Panc1 (cell line): ENCODE results near the gene CYP21A2.

Experiments
- CTCF ChIP-seq: fragments of 450-650 bp; IDR thresholded peaks from 2 replicates; pipeline ENCODE4 v1.5.1; 2017; ENCODE audit warnings: mild to moderate bottlenecking
- TCF7L2 ChIP-seq: IDR thresholded peaks from 2 replicates; pipeline ENCODE4 v1.6.1; 2011; ENCODE audit warnings: mild to moderate bottlenecking, low read depth, low read length, inconsistent platforms
- TF ChIP-seq, protein P1 (sequence below), 2 experiments: IDR thresholded peaks; 2 replicates each; pipeline ENCODE4 v1.6.1; 2011 to 2012; ENCODE audit warnings: low read depth in 2 of 2, control low read depth in 1 of 2, low read length in 1 of 2, mild to moderate bottlenecking in 1 of 2, moderate library complexity in 1 of 2; ENCODE audit not compliant: insufficient read depth in 1 of 2

GRCh38 chr6:32069878-32070515 lies 31.8 kb downstream of the CYP21A2 start:
- TF ChIP-seq CTCF (no peak), TCF7L2 (no peak)
- TF ChIP-seq, protein P1, sequence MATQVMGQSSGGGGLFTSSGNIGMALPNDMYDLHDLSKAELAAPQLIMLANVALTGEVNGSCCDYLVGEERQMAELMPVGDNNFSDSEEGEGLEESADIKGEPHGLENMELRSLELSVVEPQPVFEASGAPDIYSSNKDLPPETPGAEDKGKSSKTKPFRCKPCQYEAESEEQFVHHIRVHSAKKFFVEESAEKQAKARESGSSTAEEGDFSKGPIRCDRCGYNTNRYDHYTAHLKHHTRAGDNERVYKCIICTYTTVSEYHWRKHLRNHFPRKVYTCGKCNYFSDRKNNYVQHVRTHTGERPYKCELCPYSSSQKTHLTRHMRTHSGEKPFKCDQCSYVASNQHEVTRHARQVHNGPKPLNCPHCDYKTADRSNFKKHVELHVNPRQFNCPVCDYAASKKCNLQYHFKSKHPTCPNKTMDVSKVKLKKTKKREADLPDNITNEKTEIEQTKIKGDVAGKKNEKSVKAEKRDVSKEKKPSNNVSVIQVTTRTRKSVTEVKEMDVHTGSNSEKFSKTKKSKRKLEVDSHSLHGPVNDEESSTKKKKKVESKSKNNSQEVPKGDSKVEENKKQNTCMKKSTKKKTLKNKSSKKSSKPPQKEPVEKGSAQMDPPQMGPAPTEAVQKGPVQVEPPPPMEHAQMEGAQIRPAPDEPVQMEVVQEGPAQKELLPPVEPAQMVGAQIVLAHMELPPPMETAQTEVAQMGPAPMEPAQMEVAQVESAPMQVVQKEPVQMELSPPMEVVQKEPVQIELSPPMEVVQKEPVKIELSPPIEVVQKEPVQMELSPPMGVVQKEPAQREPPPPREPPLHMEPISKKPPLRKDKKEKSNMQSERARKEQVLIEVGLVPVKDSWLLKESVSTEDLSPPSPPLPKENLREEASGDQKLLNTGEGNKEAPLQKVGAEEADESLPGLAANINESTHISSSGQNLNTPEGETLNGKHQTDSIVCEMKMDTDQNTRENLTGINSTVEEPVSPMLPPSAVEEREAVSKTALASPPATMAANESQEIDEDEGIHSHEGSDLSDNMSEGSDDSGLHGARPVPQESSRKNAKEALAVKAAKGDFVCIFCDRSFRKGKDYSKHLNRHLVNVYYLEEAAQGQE (IDR thresholded peaks at IDR 0.05; ENCODE audit: insufficient read depth in 1 of 2, low read depth in 2 of 2, low read length in 1 of 2), result no peak
